ENCODE measurements around the gene SLC22A12. TPM values are rescaled to one million over a fixed set of nuclear protein-coding genes. Genes with fewer than 3 reads are reported as not detected.
"Not testable (repeated sequence)": the region's sequence is repeated elsewhere in the genome, so short reads cannot be mapped to it uniquely, and the experiment has no call there.

The SLC22A12 gene
- polyA plus RNA-seq, 1 experiment, result not detected

DNA sequence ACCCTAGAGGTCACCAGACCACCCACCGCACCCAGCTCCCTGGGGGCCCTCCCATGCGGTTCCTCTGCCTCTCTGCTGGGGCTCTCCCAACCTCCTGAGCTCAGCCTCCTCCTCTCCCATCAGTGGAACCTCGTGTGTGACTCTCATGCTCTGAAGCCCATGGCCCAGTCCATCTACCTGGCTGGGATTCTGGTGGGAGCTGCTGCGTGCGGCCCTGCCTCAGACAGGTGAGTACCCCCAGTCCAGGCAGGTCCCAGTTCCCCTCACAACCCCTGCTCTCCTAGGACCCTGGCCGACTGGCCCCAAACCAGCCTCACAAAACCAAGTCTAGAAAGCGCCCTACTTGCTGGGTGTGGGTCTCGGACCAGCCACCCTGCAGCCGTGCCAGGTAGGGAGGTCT, 1.6 kb downstream of the SLC22A12 start:
- Histone ChIP-seq H3K27ac (ENCODE audit: low read depth, low read length) (no peak overlapping the region), H3K9me3 (ENCODE audit: control insufficient read depth, insufficient read depth, low read length) (peaks cover 26% of the 10 kb centered on the region), H3K4me3 (ENCODE audit: low read depth, low read length) (no peak overlapping the region), H3K27me3 (ENCODE audit: control insufficient read depth, insufficient read depth, low read length) (peaks cover under 1% of the 10 kb centered on the region)
- DNase-seq (ENCODE audit: low read depth, low spot score), result no peak
- CTCF ChIA-PET, result no interaction called here
- TF ChIP-seq, protein P1, sequence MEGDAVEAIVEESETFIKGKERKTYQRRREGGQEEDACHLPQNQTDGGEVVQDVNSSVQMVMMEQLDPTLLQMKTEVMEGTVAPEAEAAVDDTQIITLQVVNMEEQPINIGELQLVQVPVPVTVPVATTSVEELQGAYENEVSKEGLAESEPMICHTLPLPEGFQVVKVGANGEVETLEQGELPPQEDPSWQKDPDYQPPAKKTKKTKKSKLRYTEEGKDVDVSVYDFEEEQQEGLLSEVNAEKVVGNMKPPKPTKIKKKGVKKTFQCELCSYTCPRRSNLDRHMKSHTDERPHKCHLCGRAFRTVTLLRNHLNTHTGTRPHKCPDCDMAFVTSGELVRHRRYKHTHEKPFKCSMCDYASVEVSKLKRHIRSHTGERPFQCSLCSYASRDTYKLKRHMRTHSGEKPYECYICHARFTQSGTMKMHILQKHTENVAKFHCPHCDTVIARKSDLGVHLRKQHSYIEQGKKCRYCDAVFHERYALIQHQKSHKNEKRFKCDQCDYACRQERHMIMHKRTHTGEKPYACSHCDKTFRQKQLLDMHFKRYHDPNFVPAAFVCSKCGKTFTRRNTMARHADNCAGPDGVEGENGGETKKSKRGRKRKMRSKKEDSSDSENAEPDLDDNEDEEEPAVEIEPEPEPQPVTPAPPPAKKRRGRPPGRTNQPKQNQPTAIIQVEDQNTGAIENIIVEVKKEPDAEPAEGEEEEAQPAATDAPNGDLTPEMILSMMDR (IDR thresholded peaks at IDR 0.05; ENCODE audit: low read depth, low read length), result no peak
- POLR2A ChIA-PET, result no interaction called here

DNA sequence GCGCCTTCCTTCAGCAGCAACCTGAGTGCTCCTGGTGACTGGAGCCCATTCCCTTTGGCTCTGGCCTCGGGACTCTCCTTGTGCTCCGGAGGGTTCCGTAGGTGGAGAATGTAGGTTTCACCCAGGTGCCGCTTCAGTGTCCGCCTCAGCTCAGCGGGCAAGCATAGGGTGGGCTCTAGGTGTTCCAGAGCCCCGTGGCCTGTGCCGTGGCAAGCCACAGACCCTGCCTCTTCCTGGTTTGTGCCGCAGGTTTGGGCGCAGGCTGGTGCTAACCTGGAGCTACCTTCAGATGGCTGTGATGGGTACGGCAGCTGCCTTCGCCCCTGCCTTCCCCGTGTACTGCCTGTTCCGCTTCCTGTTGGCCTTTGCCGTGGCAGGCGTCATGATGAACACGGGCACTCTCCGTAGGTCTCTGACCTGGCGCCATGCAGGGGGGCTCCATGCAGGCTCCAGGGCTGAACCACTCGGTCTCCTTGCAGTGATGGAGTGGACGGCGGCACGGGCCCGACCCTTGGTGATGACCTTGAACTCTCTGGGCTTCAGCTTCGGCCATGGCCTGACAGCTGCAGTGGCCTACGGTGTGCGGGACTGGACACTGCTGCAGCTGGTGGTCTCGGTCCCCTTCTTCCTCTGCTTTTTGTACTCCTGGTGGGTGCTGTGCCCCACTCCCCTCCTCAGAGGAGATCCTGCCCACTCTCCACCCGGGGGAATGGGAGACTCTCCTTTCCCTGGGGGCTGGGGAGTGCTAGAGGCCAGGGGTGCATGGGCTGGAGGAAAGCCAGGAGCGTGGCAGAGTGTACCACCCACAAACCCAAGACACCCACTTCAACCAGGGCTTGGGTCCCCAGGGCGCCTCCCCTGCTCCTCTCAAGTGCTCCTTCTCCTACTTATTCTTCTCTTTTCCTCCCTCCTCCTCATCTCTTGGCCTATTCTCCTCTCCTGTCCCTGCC, 2.4 kb downstream of the SLC22A12 start:
- Histone ChIP-seq H3K27ac (ENCODE audit: low read depth, low read length) (no peak overlapping the region), H3K4me3 (ENCODE audit: low read depth, low read length) (no peak overlapping the region), H3K9me3 (ENCODE audit: control insufficient read depth, insufficient read depth, low read length) (peaks cover 26% of the 10 kb centered on the region), H3K27me3 (ENCODE audit: control insufficient read depth, insufficient read depth, low read length) (peaks cover 4% of the 10 kb centered on the region)
- TF ChIP-seq, protein P1 (IDR thresholded peaks at IDR 0.05; ENCODE audit: low read depth, low read length), result no peak
- ChIA-PET POLR2A (no interaction called here), CTCF (no interaction called here)
- DNase-seq (ENCODE audit: low read depth, low spot score), result no peak

DNA sequence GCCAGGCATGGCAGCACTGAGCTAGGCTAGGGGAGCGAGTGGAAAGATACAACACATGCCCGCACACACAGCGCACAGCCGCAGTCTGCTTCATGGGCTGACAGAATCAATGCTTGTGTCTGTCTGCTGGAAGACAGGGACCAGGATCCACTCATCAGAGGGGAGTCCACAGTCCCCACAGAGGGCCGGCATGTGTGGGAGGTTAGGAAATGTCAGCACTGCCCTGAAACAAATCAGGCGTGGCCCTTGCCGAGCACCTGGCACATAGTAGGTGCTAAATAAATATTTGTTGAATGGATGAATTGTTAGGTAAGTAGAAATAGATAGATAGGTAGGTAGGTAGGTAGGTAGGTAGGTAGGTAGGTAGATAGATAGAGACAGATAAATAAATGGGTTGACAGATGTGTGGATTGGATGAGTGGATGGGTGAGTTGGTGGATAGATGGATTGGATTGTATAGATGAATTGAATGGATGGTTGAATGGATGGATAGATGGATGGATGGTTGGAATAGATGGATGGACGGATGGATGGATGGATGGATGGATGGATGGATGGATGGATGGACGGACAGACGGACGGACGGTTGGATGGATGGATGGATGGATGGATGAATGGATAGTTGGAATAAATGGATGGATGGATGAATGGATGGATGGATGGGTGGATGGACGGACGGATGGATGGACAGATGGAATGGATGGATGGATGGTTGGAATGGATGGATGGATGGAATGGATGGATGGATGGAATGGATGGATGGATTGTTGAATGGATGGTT, 3.3 kb downstream of the SLC22A12 start:
- peaks cover 4% of the 10 kb centered on the region for H3K27me3 ChIP-seq (ENCODE audit: control insufficient read depth, insufficient read depth, low read length)
- POLR2A ChIA-PET, result no interaction called here
- H3K4me3 ChIP-seq (ENCODE audit: low read depth, low read length), result no peak overlapping the region
- no peak overlapping the region for H3K27ac ChIP-seq (ENCODE audit: low read depth, low read length)
- CTCF ChIA-PET, result no interaction called here
- no peak for DNase-seq (ENCODE audit: low read depth, low spot score)
- TF ChIP-seq, protein P1 (IDR thresholded peaks at IDR 0.05; ENCODE audit: low read depth, low read length), result no peak
- H3K9me3 ChIP-seq (ENCODE audit: control insufficient read depth, insufficient read depth, low read length), result peaks cover 26% of the 10 kb centered on the region

DNA sequence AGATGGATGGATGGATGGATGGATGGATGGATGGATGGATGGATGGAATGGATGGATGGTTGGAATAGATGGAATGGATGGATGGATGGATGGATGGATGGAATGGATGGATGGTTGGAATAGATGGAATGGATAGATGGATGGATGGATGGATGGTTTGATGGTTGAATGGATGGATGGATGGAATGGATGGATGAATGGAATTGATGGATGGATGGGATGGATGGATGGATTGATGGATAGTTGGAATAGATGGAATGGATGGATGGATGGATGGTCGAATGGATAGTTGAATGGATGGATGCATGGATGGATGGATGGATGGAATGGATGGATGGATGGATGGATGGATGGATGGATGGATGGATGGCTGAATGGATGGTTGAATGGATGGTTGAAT, 4.9 kb downstream of the SLC22A12 start:
- H3K4me3 ChIP-seq (ENCODE audit: low read depth, low read length); CTCF ChIA-PET; DNase-seq (ENCODE audit: low read depth, low spot score); POLR2A ChIA-PET; H3K27me3 ChIP-seq (ENCODE audit: control insufficient read depth, insufficient read depth, low read length); H3K27ac ChIP-seq (ENCODE audit: low read depth, low read length): not testable (repeated sequence)
- H3K9me3 ChIP-seq (ENCODE audit: control insufficient read depth, insufficient read depth, low read length), result peaks cover 26% of the 10 kb centered on the region

DNA sequence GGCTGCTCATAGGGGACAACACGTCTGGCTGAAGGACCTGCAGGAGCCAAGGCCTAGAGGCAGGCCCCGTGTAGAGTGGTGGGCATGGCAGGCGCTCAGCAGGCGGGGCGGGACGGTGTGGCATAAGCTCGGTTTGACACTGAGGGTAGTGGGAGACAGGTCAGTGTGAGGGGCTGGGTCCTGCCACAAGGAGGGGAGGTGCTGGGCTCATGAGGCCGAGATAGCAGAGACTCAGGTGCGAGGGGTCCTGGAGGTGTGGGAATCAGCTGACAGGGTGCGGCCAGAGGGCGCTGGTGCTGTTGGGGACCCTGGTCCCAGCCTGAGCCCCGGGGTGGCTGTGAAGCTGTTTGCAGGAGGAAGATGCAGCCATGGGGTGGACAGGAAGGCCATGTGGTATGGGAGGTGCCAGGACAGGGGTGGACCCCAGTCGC, 6.7 kb downstream of the SLC22A12 start:
- CTCF ChIA-PET, result no interaction called here

More for the DNA sequence above, 6.7 kb downstream of the SLC22A12 start:
- peaks cover 20% of the 10 kb centered on the region for H3K9me3 ChIP-seq (ENCODE audit: control insufficient read depth, insufficient read depth, low read length)
- TF ChIP-seq, protein P1 (IDR thresholded peaks at IDR 0.05; ENCODE audit: low read depth, low read length), result no peak
- H3K27ac ChIP-seq (ENCODE audit: low read depth, low read length), result no peak overlapping the region
- POLR2A ChIA-PET, result no interaction called here
- no peak for DNase-seq (ENCODE audit: low read depth, low spot score)
- H3K4me3 ChIP-seq (ENCODE audit: low read depth, low read length), result no peak overlapping the region
- peaks cover 6% of the 10 kb centered on the region for H3K27me3 ChIP-seq (ENCODE audit: control insufficient read depth, insufficient read depth, low read length)
